Measurements from ENCODE around the gene MORN4. TPM values are rescaled to one million over a fixed set of nuclear protein-coding genes. Genes with fewer than 3 reads are reported as not detected.
A peak's percentile ranks its signal among the peaks of the same experiment; 100 is the strongest.

MORN4 gene
- total RNA-seq, 1 donor from 2014 or later, result 1.8 TPM

GRCh38 chr10:97573672-97574071, 59.6 kb downstream of the MORN4 start:
- DNase-seq (ENCODE audit: low read depth in 2 of 2), result no peak

GRCh38 chr10:97573021-97573420, 60.3 kb downstream of the MORN4 start:
- no peak for DNase-seq (ENCODE audit: low read depth in 2 of 2)

- peak; percentile 77 to 83 for DNase-seq (ENCODE audit: low read depth in 2 of 2)
These were observed 60.9 kb downstream of the MORN4 start, which contains the start of gene ANKRD2 for GRCh38 chr10:97572214-97572989. TSS of gene ANKRD2 (plus strand) at chr10:97572779. CDS start at chr10:97572789, 10 bp downstream.

GRCh38 chr10:97571622-97572021, 61.7 kb downstream of the MORN4 start:
- no peak for DNase-seq (ENCODE audit: low read depth in 2 of 2)

GRCh38 chr10:97570789-97571471, 62.4 kb downstream of the MORN4 start:
- DNase-seq (ENCODE audit: low read depth in 2 of 2), result no peak

GRCh38 chr10:97570146-97570788, 63.0 kb downstream of the MORN4 start:
- DNase-seq (ENCODE audit: low read depth in 2 of 2), result no peak

GRCh38 chr10:97567891-97568290, 65.4 kb downstream of the MORN4 start:
- DNase-seq (ENCODE audit: low read depth in 2 of 2), result no peak

GRCh38 chr10:97566336-97566996, 66.8 kb downstream of the MORN4 start:
- DNase-seq (ENCODE audit: low read depth in 2 of 2), result no peak

GRCh38 chr10:97564776-97565175, 68.5 kb downstream of the MORN4 start:
- DNase-seq (ENCODE audit: low read depth in 2 of 2), result no peak

Other genes starting within 250 kb of the MORN4 start
- 10.2 and 10.4 TPM in 2 replicates for gene RRP12, start 232.2 kb downstream of the MORN4 start, total RNA-seq
- gene PGAM1, start 207.3 kb downstream of the MORN4 start, total RNA-seq, result 241 and 263 TPM in 2 replicates
- 23.1 and 23.9 TPM in 2 replicates for gene EXOSC1, start 187.5 kb downstream of the MORN4 start, total RNA-seq
- 28.0 and 32.0 TPM in 2 replicates for gene ZDHHC16, start 187.3 kb downstream of the MORN4 start, total RNA-seq
- gene MMS19, start 135.1 kb downstream of the MORN4 start, total RNA-seq, result 55.3 and 56.8 TPM in 2 replicates
- gene UBTD1, start 134.6 kb downstream of the MORN4 start, total RNA-seq, result 45.1 and 62.6 TPM in 2 replicates
- gene ANKRD2, start 60.7 kb downstream of the MORN4 start, total RNA-seq, result 0.13 and 0.26 TPM in 2 replicates
- 0.38 and 0.77 TPM in 2 replicates for gene HOGA1, start 49.1 kb downstream of the MORN4 start, total RNA-seq
- gene C10orf62, start 43.8 kb downstream of the MORN4 start, total RNA-seq, result not detected in 2 replicates
- 10.5 and 15.2 TPM in 2 replicates for gene PI4K2A, start 7.2 kb upstream of the MORN4 start, total RNA-seq
- gene AVPI1, start 53.7 kb upstream of the MORN4 start, total RNA-seq, result 3.0 and 5.3 TPM in 2 replicates
- 10.5 and 14.0 TPM in 2 replicates for gene MARVELD1, start 80.2 kb upstream of the MORN4 start, total RNA-seq
- 10.0 and 17.6 TPM in 2 replicates for gene ZFYVE27, start 103.6 kb upstream of the MORN4 start, total RNA-seq
- gene SFRP5, start 138.5 kb upstream of the MORN4 start, total RNA-seq, result not detected in 2 replicates
- under 0.01 and 0.13 TPM in 2 replicates for gene GOLGA7B, start 216.3 kb upstream of the MORN4 start, total RNA-seq

Measured in dermis microvascular lymphatic vessel endothelial cell (primary cell).